Smooth muscle cell (in vitro differentiated cells): ENCODE data around the gene TSEN54. TPM values are rescaled to one million over a fixed set of nuclear protein-coding genes. Genes with fewer than 3 reads are reported as not detected.

Source experiments
- DNase-seq: peaks from one replicate; lab custom pipeline; 2025; ENCODE audit not compliant: unreplicated experiment; lab: John Stamatoyannopoulos, UW
- H2AFZ ChIP-seq: fragments of 200-600 bp; sonication (generic); 2 replicates; pipeline ENCODE4 v1.6.0; 2016; ENCODE audit warnings: antibody characterized with exemption, low read depth, mild to moderate bottlenecking
- H3F3A ChIP-seq: fragments of 200-600 bp; sonication (generic); 2 replicates; pipeline ENCODE4 v1.6.0; 2017; ENCODE audit warnings: antibody characterized with exemption, low read depth
- H3K27ac ChIP-seq: fragments of 200-600 bp; sonication (generic); 2 replicates; pipeline ENCODE4 v1.5.1; 2016; ENCODE audit warnings: low read depth, mild to moderate bottlenecking
- H3K27me3 ChIP-seq: fragments of 200-600 bp; sonication (generic); 2 replicates; pipeline ENCODE4 v1.6.1; 2016; ENCODE audit warnings: low read depth, mild to moderate bottlenecking
- H3K36me3 ChIP-seq: fragments of 200-600 bp; sonication (generic); 2 replicates; pipeline ENCODE4 v1.5.1; 2016; ENCODE audit warnings: low read depth
- H3K4me1 ChIP-seq: fragments of 200-600 bp; sonication (generic); 2 replicates; pipeline ENCODE4 v1.5.1; 2016; ENCODE audit warnings: low read depth
- H3K4me2 ChIP-seq: fragments of 200-600 bp; sonication (generic); 2 replicates; pipeline ENCODE4 v1.6.0; 2016; ENCODE audit warnings: mild to moderate bottlenecking
- H3K4me3 ChIP-seq: fragments of 200-600 bp; sonication (generic); 2 replicates; pipeline ENCODE4 v1.5.1; 2016; ENCODE audit warnings: mild to moderate bottlenecking
- H3K79me2 ChIP-seq: fragments of 200-600 bp; sonication (generic); 2 replicates; pipeline ENCODE4 v1.6.0; 2016; ENCODE audit warnings: low read depth, mild to moderate bottlenecking
- H3K9ac ChIP-seq: fragments of 200-600 bp; sonication (generic); 2 replicates; pipeline ENCODE4 v1.6.0; 2016; ENCODE audit warnings: low read depth
- H3K9me3 ChIP-seq: fragments of 200-600 bp; sonication (generic); replicated peaks from 2 replicates; pipeline ENCODE4 v1.5.1; 2016; ENCODE audit warnings: low read depth
- H4K20me1 ChIP-seq: fragments of 200-600 bp; sonication (generic); 2 replicates; pipeline ENCODE4 v1.6.0; 2016; ENCODE audit warnings: low read depth
- WGBS: methylation state at CpG from one replicate; pipeline ENCODE4 v1.1.7; 2016; ENCODE audit warnings: low lambda C conversion rate; 5-methylcytosine and 5-hydroxymethylcytosine counted together
- polyA plus RNA-seq: library from polyadenylated mRNA; unstranded; fragments of >200 nt; fragmentation: Nextera tagmentation; extraction: Ambion mirVana; gene quantifications from 2 replicates; pipeline ENCODE4 v1.2.1, GENCODE V29; 2016
- total RNA-seq: library from RNA; depleted of rRNA; stranded (reverse); fragments of >200 nt; gene quantifications from 2 replicates; pipeline ENCODE4 v1.2.3, GENCODE V29; 2014
- TF ChIP-seq, protein P1 (sequence below): fragments of 200-600 bp; sonication (generic); IDR thresholded peaks from 2 replicates; pipeline ENCODE4 v1.5.1; 2017; ENCODE audit warnings: borderline replicate concordance, mild to moderate bottlenecking, antibody characterized with exemption; ENCODE audit not compliant: insufficient read depth, poor library complexity, severe bottlenecking

The TSEN54 gene
- total and polyA plus RNA-seq, 2 experiments from 2014 or later, result 15.1 TPM

DNA sequence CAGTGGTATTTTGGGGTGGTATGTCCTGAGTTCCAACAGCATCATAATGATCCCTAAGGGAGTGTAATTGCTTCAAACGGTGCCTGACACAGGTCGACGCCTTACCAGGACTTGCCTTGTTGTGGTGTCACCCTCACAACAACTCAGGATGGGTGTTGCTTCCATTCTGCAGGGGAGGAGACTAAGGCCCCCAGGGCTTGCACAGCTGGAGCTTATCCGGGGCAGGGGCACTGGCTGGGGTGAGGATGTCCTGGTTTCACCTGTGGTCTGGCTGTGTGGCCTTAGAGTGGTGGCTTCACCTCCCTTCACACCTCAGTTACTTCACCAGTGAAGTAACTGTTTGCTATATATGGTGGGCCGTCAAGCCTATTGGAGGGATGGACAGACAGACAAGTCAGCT, 32.5 kb downstream of the TSEN54 start:
- no peaks in the 10 kb centered on the region for H3K27me3 ChIP-seq
- WGBS, result 89% methylated on average over 5 of the region's 5 CpGs
- no peak overlapping the region for H3K27ac ChIP-seq

DNA sequence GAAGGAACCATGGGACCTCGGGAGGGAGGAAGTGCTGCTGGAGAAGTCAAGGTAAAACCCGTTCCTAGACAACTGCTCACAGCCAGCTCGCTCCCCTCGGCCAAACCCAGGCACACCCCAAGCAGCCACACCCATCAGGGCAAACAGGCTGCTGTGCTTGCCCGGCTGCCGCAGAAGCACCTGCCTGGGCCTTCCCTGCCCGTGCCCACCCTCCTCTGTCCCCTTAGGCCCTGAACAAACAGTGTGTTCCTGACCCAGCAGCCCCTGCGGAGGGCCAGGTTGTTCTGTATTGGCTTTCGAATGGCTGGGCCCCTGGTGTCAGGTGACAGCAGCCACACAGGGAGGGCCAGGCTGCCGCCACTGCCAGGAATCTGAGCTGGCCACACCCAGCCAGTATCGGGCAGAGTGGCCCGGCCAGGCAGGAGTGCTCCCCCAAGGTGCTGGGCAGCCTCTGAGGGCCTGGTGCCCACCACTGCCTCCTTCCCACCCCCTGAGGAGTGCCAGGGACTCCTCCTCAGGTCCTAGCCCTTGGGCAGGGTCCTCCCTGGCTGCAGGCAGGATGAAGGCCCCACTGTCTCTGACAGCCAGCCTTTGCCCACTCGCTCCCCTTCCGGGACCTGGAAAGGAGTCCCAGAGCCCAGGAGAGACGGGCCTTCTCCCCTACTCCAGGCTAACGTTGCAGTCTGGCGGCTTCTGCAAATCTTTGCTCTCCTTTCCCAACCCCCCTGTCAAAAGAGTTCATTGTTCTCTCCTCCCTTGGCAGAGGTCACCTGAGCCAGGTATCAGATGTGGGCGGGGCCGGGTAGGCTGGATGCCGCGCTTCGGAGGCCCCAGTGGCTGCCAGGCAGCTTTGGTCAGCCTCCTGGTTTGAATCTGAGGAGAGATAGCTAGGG, 33.2 kb downstream of the TSEN54 start:
- Histone ChIP-seq H3K9me3 (no peaks in the 10 kb centered on the region), H2AFZ (no peak overlapping the region), H3K27ac (peak overlapping the region; percentile 3), H3F3A (peaks cover 3% of the 10 kb centered on the region), H3K27me3 (no peaks in the 10 kb centered on the region), H4K20me1 (no peaks in the 10 kb centered on the region), H3K9ac (no peak overlapping the region), H3K4me1 (peaks cover 24% of the 10 kb centered on the region), H3K4me2 (no peak overlapping the region), H3K4me3 (no peak overlapping the region), H3K36me3 (no peaks in the 10 kb centered on the region), H3K79me2 (no peaks in the 10 kb centered on the region)
- no peak for DNase-seq
- TF ChIP-seq, protein P1, sequence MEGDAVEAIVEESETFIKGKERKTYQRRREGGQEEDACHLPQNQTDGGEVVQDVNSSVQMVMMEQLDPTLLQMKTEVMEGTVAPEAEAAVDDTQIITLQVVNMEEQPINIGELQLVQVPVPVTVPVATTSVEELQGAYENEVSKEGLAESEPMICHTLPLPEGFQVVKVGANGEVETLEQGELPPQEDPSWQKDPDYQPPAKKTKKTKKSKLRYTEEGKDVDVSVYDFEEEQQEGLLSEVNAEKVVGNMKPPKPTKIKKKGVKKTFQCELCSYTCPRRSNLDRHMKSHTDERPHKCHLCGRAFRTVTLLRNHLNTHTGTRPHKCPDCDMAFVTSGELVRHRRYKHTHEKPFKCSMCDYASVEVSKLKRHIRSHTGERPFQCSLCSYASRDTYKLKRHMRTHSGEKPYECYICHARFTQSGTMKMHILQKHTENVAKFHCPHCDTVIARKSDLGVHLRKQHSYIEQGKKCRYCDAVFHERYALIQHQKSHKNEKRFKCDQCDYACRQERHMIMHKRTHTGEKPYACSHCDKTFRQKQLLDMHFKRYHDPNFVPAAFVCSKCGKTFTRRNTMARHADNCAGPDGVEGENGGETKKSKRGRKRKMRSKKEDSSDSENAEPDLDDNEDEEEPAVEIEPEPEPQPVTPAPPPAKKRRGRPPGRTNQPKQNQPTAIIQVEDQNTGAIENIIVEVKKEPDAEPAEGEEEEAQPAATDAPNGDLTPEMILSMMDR, result no peak
- WGBS, result 57% methylated on average over 20 of the region's 22 CpGs

More for the DNA sequence above, 32.5 kb downstream of the TSEN54 start:
- no peaks in the 10 kb centered on the region for H4K20me1 ChIP-seq
- H3K9me3 ChIP-seq, result no peaks in the 10 kb centered on the region
- no peak overlapping the region for H3K4me2 ChIP-seq
- H2AFZ ChIP-seq, result no peak overlapping the region
- DNase-seq, result no peak
- H3K4me1 ChIP-seq, result peaks cover 24% of the 10 kb centered on the region
- TF ChIP-seq, protein P1, result no peak
- no peak overlapping the region for H3K4me3 ChIP-seq
- H3K79me2 ChIP-seq, result no peaks in the 10 kb centered on the region
- H3K9ac ChIP-seq, result no peak overlapping the region
- H3K36me3 ChIP-seq, result no peaks in the 10 kb centered on the region
- peaks cover 3% of the 10 kb centered on the region for H3F3A ChIP-seq

DNA sequence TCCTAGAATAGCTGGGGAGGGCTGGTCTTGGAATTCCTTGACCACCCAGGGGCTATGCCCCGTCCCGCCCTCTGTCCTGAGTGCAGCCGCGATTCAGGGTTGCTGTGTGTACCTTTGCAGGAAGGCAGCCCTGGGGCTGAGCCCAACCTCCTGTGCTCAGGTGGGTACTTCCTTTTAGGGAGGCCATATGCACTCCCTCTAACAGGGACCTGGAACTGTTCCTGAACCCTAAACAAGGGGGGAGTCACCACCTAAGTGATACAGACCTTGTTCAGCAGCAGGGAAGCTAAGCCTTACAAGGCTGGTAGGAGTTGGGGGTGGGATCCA, 33.8 kb downstream of the TSEN54 start:
- H3K79me2 ChIP-seq, result no peaks in the 10 kb centered on the region
- 85% methylated on average over 4 of the region's 4 CpGs for WGBS
- no peaks in the 10 kb centered on the region for H3K9me3 ChIP-seq
- TF ChIP-seq, protein P1, result no peak
- H3K4me1 ChIP-seq, result peaks cover 24% of the 10 kb centered on the region
- no peak overlapping the region for H3K4me2 ChIP-seq
- H3F3A ChIP-seq, result peaks cover 3% of the 10 kb centered on the region
- DNase-seq, result no peak
- H3K9ac ChIP-seq, result no peak overlapping the region
- no peak overlapping the region for H2AFZ ChIP-seq
- no peaks in the 10 kb centered on the region for H4K20me1 ChIP-seq
- H3K36me3 ChIP-seq, result no peaks in the 10 kb centered on the region
- no peak overlapping the region for H3K4me3 ChIP-seq
- H3K27me3 ChIP-seq, result no peaks in the 10 kb centered on the region
- H3K27ac ChIP-seq, result no peak overlapping the region

DNA sequence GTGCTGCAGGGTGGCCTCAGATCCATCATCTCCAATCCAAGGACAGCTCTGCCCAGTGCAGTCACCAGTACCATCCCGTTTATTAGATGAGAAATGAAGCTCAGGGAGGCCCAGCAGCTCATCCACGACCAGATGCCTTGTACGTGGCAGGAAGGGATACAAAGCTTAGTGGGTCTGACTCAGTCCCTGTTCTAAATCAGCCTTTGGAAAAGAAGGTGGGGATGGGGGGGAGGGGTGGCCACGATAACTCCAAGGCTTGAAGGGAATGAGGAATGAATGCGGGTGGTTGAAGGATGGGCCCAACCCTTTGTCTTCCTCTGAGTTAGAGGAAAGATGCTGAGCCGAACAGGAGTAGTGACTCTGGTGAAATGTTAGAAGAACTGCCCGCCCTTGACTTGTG, 34.9 kb downstream of the TSEN54 start:
- no peaks in the 10 kb centered on the region for H4K20me1 ChIP-seq
- WGBS, result 38% methylated on average over 7 of the region's 7 CpGs
- TF ChIP-seq, protein P1, result no peak

More for the DNA sequence above, 34.9 kb downstream of the TSEN54 start:
- Histone ChIP-seq H3K4me3 (no peak overlapping the region), H3F3A (peaks cover 3% of the 10 kb centered on the region), H3K79me2 (no peaks in the 10 kb centered on the region), H3K4me2 (peak overlapping the region; percentile 34), H3K36me3 (no peaks in the 10 kb centered on the region), H3K4me1 (peaks cover 24% of the 10 kb centered on the region), H2AFZ (no peak overlapping the region), H3K27me3 (no peaks in the 10 kb centered on the region), H3K9ac (no peak overlapping the region), H3K9me3 (no peaks in the 10 kb centered on the region), H3K27ac (peak overlapping the region; percentile 14)
- DNase-seq, result no peak
